Midbrain (tissue), 1 donor: ENCODE measurements around the gene SYT9.
A peak's percentile ranks its signal among the peaks of the same experiment; 100 is the strongest.

Source experiments
- DNase-seq: peaks from one replicate; lab custom pipeline; 2025; lab: John Stamatoyannopoulos, UW

The SYT9 gene

DNA sequence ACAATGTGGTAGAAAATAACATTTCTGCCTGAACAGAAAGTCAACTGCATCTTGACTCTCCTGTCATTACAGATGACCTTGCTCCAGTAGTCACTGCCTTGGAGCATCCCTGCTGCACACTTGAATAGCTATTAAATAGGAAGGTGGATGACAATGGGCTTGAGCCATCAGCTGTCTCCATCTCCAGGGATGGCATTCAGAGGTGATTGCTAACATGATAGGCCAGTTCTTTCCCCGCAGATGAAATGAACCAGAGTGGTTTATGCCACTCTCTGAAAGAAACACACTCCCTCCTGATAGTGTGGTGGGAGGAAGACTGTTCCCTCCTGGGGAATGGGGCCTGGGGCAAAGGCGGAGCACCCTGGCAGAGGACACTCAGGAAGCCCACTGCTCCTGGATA lies 176.5 kb downstream of the SYT9 start:
- no peak for DNase-seq

GRCh38 chr11:7430496-7430895 lies 178.8 kb downstream of the SYT9 start:
- DNase-seq = no peak

GRCh38 chr11:7435176-7435575 lies 183.5 kb downstream of the SYT9 start:
- DNase-seq = no peak

GRCh38 chr11:7436146-7436545 lies 184.4 kb downstream of the SYT9 start:
- DNase-seq = no peak

DNA sequence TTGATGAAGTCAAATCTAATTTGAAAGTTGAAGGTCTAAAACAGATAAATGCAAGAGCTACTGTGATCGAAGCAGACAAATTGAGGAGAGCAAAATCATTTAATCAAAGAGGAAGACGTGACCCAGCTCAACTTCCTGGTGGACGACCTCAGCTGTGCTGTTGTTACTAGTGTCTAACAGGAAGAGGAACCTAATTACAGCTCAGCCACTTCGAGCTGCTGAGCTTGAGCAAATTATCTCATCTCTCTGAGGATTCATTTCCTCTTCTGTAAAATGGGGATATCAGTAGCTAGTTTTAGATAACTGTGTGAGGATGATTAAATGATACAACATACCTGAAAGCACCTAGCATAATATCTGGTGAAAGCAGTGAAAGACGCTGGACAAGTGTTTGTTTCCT lies 185.0 kb downstream of the SYT9 start:
- peak; percentile 12 for DNase-seq

- no peak for DNase-seq
These were observed 186.0 kb downstream of the SYT9 start for GRCh38 chr11:7437696-7438095.

- no peak for DNase-seq
These were observed 188.1 kb downstream of the SYT9 start for GRCh38 chr11:7439746-7440320.

DNA sequence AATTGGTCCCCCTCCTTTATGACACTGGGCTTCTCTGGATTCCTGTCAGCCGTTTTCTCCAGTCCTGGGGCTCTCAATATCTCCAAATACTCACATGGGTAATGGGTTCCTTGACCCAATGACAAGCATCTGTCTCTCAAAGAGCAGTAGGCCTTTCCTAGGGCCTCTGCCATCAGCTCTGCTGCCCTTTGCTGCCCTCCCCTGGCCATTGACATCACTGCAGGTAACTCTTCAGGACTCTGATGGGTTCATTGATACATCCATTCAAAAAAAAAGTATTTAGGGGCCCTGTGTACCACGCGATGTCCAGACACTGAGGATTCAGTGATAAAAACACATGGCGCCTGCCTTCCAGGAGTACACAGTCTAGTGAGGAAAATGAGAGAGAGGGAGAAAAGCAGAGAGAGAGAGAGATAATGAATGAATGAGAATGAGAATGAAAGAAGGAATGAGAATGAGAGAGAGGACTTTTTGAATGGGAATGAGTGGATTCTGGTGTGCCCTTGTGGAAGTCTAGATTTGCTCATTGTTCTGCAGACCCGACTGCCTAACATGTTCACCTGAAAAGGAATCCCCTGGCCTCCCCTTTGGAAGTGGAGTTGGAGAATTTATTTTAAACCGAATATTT lies 191.0 kb downstream of the SYT9 start:
- peak; percentile 79 for DNase-seq

DNA sequence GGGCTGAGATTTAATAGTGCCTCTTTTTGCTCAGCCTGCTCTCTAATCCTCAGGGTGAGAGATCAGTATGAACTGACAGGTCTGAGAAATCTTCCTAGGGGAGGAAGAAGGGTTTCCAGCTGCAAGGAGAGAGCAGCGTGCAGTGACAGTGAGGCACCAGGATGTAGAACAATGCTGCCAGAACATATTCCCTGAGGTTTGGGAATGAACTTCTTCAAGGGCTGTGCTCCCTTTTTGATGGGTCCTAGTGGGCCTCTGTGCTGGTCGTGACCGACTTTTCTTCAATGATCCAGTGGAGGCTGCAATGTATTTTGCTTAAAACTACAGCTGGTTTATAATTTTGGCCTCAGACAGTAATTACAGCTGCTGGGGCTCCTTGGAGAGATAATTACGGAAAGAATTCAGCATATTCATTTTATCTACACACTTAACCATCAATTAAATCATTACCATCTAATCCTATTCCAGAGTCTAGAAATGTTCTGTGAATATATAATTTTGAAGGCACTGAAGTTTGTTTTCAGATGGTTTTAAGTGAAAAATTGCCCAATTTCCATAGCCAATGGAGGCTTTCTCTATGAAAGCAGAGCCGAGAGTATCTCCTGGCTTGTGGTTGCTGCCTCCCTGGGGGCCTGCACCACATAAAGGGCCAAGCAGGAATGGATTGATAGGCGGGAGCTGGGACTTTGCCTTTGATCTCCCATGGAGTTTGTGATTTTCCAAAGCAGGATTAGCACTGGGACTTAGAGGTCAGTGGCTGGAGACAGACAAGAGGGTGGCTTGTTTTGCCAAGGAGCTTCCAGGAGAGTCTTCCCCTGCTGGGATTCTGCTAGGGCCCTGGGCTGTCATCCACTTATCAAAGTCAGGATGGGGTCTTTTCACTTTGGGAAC lies 192.6 kb downstream of the SYT9 start:
- DNase-seq = no peak

- no peak for DNase-seq
These were observed 193.9 kb downstream of the SYT9 start for GRCh38 chr11:7445564-7445963.

DNA sequence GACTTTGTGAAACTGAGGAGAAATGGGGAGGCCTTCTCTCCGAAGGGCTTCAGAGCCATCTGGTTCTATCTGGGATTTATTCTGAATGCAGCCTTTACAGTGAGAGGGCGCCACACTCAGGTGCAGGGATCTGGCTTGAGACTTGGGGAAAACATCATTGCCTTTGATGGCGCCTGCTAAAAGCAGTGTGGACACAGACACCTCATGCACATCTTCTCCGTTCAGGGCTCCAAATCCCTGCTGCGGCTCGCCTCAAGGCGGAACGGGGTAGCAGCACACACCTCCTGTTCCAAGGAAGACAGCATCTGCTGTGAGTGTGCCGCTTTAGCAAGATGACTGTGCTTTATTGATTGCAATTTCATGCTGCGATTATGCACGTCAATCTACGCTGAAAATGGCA lies 196.5 kb downstream of the SYT9 start:
- DNase-seq = no peak

DNA sequence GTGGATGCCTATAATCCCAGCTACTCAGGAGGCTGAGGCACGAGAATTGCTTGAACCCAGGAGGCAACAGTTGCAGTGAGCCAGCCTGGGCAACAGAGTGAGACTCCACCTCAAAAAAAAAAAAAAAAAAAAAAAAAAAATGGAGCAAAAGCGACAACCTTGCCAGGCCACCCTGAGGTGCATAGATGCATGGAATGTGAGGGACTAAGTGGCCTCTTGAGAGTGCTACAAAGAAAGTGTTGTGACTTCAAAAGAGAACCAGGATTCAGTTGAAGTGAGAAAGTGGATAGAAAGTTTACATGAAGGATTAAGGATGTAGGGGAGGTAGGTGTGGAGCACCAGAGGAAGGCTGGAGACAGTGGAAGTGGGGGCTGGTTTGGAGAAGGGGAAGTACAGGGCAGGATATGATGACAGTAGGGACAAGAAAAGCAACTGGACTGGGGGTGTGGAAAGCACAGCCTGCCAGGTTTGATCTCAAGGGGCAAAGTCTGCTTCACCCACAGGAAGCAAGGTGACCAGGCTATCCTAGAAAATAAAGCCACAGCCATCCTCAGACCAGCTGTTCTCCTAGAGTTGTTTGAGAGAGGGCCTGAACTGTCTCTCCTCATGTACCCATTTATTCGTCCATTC lies 197.6 kb downstream of the SYT9 start:
- DNase-seq = no peak

DNA sequence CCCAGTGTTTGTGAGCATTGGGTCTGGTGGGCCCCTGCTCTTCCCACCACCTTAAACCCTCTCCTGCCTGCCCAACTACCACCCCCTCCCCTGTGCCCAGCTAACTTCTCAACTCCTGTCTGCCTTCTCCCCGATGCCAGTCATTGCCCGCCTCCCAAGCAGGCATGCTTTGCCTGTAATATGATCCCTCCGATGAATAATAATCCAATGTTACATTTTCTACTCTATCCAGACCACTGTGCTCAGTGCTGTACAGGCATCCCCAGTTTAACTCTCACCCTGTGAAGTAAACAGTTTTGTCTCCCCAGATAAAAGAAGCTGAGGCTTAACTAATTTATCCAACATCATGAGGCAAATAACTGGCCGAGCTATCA lies 198.1 kb downstream of the SYT9 start:
- no peak for DNase-seq

- no peak for DNase-seq
These were observed 199.1 kb downstream of the SYT9 start for GRCh38 chr11:7450836-7451235.

DNA sequence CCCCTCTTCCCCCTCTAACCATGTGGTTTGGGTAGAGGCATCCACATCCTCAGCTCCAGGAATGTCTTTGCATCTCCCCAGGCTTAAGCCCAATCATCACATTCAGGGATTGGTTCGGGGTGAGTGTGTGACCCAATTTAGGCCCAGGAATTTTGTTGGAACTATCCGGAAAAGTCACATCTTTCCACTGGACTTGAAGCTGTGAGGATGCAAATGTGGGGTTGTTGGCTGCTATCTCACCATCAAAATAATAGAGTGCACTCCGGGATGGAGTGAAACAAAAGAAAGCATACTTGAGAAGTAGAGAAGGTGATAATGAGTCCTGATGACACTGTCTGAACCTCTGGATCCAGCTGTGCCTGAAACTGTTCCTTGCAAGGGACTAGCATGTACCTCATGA lies 199.8 kb downstream of the SYT9 start:
- DNase-seq = no peak

- DNase-seq = no peak
These were observed 200.3 kb downstream of the SYT9 start for GRCh38 chr11:7451952-7452494.

DNA sequence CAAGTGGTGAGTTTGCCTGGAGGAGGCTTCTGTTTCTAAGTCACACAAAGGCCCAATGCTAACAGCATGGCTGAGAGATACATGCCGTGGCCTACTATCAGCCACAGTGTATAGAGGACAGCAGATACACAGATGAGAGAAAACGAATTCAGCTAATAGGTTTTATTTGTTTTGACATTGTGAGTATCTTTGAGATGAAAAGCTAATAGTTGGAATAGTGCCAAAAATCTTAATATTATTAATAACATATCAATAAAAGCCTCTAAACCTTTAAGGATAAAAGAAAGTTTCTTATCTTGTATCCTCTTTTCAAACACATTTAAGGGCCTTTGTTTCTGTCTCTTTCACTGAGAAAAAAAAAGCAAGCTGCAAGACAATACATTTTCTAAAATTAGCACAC lies 203.2 kb downstream of the SYT9 start:
- DNase-seq = no peak

DNA sequence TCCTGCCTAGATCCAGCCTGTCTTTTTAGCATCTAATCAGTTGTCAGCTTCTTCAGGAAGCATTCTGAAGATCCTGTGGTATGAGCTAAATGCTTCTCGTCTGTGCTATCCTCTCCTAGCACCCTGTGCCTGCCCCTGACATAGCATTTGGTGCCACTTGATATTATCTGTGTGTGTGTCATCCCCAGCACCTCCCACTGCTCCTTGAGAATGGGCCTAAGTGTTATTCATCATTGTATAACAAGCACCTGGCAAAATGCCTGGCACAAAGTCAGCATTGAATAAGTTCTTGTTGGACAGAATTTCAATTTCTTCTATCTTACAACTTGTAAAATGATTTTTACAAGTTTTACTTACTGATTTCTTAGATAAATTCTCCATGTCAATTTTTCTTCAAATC lies 205.5 kb downstream of the SYT9 start:
- DNase-seq = no peak

- no peak for DNase-seq
These were observed 211.0 kb downstream of the SYT9 start for GRCh38 chr11:7462706-7463105.

GRCh38 chr11:7467652-7468051 lies 215.9 kb downstream of the SYT9 start:
- DNase-seq = no peak

DNA sequence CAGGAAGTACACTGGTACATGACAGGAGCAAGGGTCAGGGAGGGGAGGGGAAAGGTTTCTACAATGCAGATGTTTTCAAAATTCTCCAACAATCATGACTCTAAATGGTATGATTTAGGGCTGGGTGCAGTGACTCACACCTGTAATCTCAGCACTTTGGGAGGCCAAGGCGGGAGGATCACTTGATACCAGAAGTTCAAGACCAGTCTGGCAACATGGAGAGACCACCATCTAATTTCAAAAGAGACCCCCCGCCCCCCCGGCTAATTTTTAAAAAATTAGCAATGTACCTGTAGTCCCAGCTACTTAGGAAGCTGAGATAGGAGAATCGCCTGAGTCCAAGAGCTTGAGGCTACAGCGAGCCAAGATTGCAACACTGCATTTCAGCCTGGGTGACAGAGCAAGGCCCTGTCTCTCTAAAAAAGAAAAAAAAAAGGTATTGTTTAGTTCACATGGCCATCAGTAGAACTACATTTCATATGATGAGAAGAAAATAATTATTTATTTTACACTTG lies 217.7 kb downstream of the SYT9 start:
- no peak for DNase-seq

DNA sequence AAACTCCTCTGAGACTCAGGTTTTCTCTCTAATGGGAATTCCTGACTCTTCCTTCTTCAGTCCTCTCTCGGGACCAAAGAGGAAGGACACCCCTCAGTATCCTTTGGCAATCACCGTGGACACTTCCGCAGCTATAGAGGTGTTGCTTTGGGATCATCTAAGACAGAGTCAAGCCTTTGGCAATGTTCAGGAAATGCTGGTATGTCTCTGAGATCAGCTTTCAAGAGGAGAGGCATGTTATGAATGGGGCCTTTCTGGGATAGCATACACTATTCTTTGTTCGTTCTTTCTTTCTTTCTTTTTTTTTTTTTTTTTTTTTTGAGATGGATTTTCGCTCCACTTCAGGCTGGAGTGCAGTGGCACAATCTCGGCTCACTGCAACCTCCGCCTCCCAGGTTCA lies 219.4 kb downstream of the SYT9 start:
- DNase-seq = no peak
